D721Med (cell line): ENCODE data around the gene NTNG1.

Experiments
- DNase-seq: peaks from one replicate; pipeline ENCODE4 v3.0.0; 2011; ENCODE audit warnings: low spot score; ENCODE audit not compliant: insufficient read length
- FAIRE-seq: peaks from 2 replicates; lab custom pipeline; 2011; peaks lifted over from hg19 to GRCh38; lab: Jason Lieb, UNC
- TF ChIP-seq, protein P1 (sequence below): IDR thresholded peaks from 2 replicates; pipeline ENCODE4 v1.5.1; 2012; ENCODE audit warnings: mild to moderate bottlenecking, control low read depth; ENCODE audit not compliant: insufficient read depth; ENCODE audit errors: missing control alignments

Gene NTNG1

DNA sequence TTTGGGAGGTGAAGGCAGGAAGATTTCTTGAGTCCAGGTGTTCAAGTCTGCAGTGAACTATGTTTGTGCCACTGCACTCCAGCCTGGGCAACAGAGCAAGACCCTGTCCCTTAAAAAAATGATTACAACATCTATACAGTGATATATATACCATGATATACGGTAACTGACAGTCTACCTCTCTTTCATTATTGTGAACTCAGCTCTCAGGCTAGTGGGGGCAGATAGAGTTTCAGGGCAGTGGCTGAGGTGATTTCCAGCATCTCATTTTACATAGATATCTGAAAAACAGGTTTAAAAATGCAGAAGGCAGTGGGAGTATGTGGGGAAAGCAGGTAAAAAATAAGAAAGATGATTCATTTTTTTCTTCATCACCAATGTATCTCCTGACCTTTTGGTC, 8.1 kb upstream of the NTNG1 start:
- DNase-seq: no peak
- TF ChIP-seq, protein P1, sequence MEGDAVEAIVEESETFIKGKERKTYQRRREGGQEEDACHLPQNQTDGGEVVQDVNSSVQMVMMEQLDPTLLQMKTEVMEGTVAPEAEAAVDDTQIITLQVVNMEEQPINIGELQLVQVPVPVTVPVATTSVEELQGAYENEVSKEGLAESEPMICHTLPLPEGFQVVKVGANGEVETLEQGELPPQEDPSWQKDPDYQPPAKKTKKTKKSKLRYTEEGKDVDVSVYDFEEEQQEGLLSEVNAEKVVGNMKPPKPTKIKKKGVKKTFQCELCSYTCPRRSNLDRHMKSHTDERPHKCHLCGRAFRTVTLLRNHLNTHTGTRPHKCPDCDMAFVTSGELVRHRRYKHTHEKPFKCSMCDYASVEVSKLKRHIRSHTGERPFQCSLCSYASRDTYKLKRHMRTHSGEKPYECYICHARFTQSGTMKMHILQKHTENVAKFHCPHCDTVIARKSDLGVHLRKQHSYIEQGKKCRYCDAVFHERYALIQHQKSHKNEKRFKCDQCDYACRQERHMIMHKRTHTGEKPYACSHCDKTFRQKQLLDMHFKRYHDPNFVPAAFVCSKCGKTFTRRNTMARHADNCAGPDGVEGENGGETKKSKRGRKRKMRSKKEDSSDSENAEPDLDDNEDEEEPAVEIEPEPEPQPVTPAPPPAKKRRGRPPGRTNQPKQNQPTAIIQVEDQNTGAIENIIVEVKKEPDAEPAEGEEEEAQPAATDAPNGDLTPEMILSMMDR: no peak
- FAIRE-seq: no peak

DNA sequence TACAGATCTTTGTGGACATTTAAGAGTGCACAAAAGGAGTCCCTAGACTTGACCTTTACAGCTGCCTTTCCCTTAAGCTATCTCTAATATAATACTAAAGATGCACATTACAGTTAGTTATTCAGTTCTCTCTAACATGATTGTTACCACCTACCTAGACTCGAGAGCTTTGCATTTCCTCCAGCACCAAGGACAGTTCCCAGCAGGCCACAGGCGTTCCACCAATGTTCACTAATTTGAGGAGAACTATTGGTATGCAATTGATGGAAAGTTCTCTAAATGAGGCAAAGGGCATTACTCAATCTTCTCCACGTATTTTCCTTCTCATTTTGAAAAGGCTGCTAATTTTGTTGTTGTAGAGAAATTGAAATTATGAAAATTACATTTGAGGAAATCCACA, 5.4 kb upstream of the NTNG1 start:
- no peak for DNase-seq
- no peak for FAIRE-seq

DNA sequence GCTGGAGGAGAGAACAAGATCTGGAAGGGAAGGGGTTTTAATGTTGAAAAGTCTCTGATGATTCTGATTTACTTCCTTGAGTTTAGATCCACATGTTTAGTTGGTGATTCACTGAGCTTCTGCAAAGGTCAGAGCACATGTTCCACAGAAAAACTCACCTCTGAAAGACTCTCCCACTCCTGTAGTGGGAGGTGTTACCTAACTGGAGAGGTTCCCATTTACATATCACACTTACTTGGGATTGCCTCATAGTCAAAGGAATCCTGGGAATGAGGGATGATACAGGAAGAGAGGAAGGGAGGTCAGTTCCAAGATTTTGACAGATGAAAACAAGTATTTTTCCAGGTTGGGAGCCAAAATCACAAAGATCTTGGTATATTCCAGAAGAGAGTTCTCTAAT, 2.7 kb upstream of the NTNG1 start:
- no peak for FAIRE-seq
- DNase-seq: no peak
- TF ChIP-seq, protein P1: no peak

More for the DNA sequence above, 5.4 kb upstream of the NTNG1 start:
- TF ChIP-seq, protein P1: no peak

DNA sequence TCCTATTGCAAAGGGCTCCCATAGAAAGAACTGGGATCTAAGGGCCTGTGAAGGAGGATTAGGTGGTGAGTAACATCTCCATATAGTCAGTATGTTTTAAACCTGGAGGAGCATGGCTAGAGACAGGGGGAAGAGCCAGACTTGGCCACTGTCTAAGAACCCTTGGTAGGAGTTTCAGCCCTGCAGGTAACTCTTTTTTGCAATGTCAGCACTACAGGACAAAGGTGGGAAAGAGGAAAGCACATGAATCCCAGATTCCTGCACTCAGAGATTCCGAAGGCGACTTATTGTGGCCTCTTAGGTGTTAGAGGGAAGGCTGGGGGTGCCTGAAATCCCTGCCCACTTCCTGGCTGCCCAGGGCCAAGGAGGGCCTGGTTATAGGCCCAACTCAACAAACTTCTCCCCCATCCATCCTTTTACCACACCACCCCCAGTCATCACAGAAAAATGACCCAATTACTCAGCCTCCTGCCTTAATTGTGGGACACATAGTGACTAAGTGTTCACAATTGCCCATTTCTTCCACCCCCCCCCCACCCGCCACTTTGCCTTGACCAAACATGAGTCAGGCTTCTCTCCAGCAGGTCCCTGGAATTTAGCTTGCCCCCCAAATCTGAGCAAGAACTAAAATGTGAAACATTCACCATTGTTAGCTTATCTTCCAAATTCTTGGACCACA, 1.9 kb upstream of the NTNG1 start:
- DNase-seq (no peak), FAIRE-seq (no peak)
- TF ChIP-seq, protein P1: no peak

DNA sequence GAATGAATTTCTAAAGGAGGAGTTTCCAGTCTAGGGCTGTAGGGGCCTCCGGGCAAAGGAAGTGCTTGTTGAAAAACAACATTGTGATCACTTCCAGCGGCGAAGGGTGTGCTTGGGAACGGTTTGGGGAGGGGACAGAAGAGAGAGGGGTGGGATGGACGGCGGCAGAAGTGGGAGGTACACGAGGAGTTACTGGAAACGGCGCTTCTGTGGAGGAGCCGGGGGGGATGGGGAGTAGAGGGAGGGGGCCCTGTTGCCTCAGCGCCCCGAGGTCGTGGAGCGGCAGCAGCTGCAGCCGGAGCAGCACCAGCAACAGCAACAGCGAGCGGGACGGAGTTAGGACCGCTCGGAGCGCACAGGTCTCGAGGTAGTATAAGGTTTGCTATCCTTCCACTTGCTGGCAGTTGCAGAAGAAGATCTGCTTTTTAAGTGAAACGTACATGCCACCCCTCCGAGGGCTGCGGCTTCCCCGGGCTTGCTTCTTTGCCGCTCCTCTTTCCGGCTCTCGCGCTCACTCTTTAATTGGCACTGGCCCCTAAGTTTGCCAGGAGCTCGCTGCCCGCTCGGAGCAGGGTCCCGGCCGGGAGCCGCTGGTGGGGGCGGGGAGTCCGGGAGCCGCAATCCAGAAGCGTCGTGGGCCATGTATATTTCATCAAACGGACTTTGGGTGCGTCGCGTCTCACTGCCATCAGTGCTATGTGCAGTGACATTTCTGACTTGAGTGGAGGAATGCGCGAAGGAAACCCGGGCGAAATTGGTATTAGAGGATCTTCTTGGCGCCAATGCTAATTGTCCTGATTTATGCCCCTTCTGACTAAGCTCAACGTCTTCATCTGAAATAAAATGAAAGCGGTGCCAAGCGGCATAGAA, 771 bp upstream of the NTNG1 start:
- TF ChIP-seq, protein P1: no peak
- FAIRE-seq (no peak), DNase-seq (no peak)

DNA sequence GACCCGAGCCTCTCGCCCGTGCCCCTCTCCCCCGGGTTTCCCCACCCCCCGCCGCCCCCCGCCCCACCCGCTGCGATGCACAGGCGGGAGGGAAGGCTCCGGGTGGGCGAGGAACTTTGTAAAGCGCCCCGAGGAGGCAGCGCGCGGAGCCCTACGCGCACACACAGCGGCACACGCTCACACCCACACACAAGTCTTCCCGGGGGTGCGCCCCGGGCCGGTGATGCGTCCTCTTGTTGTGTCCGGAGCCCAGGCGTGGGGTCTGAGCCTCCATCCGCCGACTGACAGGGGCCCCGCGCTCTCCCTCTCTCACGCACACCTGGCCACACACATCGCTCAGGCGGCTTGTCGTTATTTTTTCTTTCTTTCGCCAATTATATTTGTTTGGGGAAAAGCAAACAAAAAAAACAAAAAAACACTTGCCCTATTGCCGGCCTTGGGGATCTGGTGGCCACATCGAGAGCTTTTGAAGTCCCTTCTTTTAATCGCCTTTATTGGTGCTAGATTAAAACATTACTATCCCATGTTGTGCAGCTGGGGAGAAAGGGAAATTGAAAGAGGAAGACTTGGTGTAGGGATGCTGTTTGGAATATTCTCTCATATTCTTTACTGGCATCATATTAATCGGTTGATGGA, 770 bp downstream of the NTNG1 start:
- TF ChIP-seq, protein P1: no peak
- FAIRE-seq (no peak), DNase-seq (no peak)
